ENCODE measurements around the gene TBC1D8B. TPM values are rescaled to one million over a fixed set of nuclear protein-coding genes. Genes with fewer than 3 reads are reported as not detected.

TBC1D8B gene
- total and polyA plus RNA-seq, 9 of the 15 experiments (the other 6 are each of a cell fraction or from before 2014, with no cell fraction given), result 0.04 to 0.36 (median 0.10) TPM; not detected in 1

GRCh38 chrX:106901781-106902219, 99.3 kb downstream of the TBC1D8B start:
- no peak overlapping the region for H3K4me3 ChIP-seq
- H4K20me1 ChIP-seq (replicated peaks; ENCODE audit: control insufficient read depth, insufficient read depth, low read length), result no peaks in the 10 kb centered on the region
- no peaks in the 10 kb centered on the region for H3K9me1 ChIP-seq (ENCODE audit: control insufficient read depth, insufficient read depth, low read length)
- no peak for TF ChIP-seq CHAMP1 (IDR thresholded peaks at IDR 0.05)
- TF ChIP-seq ASH1L (IDR thresholded peaks at IDR 0.05; ENCODE audit: borderline replicate concordance, low read depth, partially characterized antibody), result no peak
- TF ChIP-seq CTCF (IDR thresholded peaks at IDR 0.05 in 2 of 3, conservative IDR thresholded peaks at IDR 0.05 in 1 of 3; ENCODE audit: insufficient read depth in 2 of 3, low read depth in 1 of 3, low read length in 3 of 3), result no peak
- no peak for TF ChIP-seq HOMEZ (CRISPR knock-in tag; IDR thresholded peaks at IDR 0.05)
- no peak for TF ChIP-seq RBM14 (IDR thresholded peaks at IDR 0.05; ENCODE audit: borderline replicate concordance, insufficient read depth, low read depth, low read length)
- H3K79me2 ChIP-seq (ENCODE audit: control insufficient read depth, insufficient read depth, low read length), result no peaks in the 10 kb centered on the region
- H3K4me1 ChIP-seq (replicated peaks in 1 of 2; ENCODE audit: control insufficient read depth in 2 of 2, insufficient read depth in 2 of 2, low read length in 2 of 2), result no peaks in the 10 kb centered on the region
- H3K36me3 ChIP-seq (ENCODE audit: control insufficient read depth, insufficient read depth, low read length), result no peaks in the 10 kb centered on the region
- CTCF ChIA-PET (ENCODE audit: low intra/inter-chr PET ratio), result no interaction called here
- in situ Hi-C loops (cut with MboI) (no loop called here), intact Hi-C loops (cut with micrococcal nuclease) (no loop called here)
- BruUV-seq (replicated peaks), result no TSS peak
- H3K27ac ChIP-seq (ENCODE audit: extremely low read depth, low read depth, low read length), result no peak overlapping the region
- ATAC-seq, result no peak
- no peaks in the 10 kb centered on the region for H3K9me3 ChIP-seq (replicated peaks; ENCODE audit: control insufficient read depth, insufficient read depth, low read depth, low read length)
- no peak overlapping the region; a peak in 1 of 4 replicates for H3K9ac ChIP-seq (ENCODE audit: insufficient read depth in 1 of 2, low read depth in 2 of 2, low read length in 2 of 2)
- POLR2A ChIA-PET, result no interaction called here
- no peak for DNase-seq (ENCODE audit: extremely low read depth in 1 of 4, low spot score in 3 of 4)
- 0% methylated on average over 4 of the region's 4 CpGs for WGBS (ENCODE audit: insufficient coverage, low coverage, missing lambda C conversion rate)
- H3K27me3 ChIP-seq (ENCODE audit: control insufficient read depth in 2 of 2, insufficient read depth in 2 of 2, low read length in 2 of 2), result no peaks in the 10 kb centered on the region; a peak in 1 of 5 replicates
- no peak overlapping the region for H3K4me2 ChIP-seq (ENCODE audit: insufficient read depth, low read length)
- H2AFZ ChIP-seq (ENCODE audit: low read depth, low read length), result no peak overlapping the region
- no peak for FAIRE-seq
